Hypothalamus (tissue), 51 donors: ENCODE measurements around the gene EIF4EBP2.

Experiments used
- DNase-seq, 51 donors: peaks; one replicate each; lab custom pipeline; 2025; lab: John Stamatoyannopoulos, UW

EIF4EBP2 gene

GRCh38 chr10:70404036-70404786, at the start of gene EIF4EBP2:
Gene EIF4EBP2 (plus strand): TSS chr10:70404145. CDS start chr10:70404402, 257 bp downstream.
- peak; percentile 73 to 99 (median 96) for DNase-seq

- DNase-seq: peak in 5 of 51 donors; percentile 19 to 41 (median 38)
Measured at GRCh38 chr10:70354556-70354955, 49.4 kb upstream of the EIF4EBP2 start.

- peak in 9 of 51 donors; percentile 5 to 38 (median 15) for DNase-seq
Measured at GRCh38 chr10:70355051-70356021, 48.6 kb upstream of the EIF4EBP2 start.

GRCh38 chr10:70357565-70357964, 46.4 kb upstream of the EIF4EBP2 start:
- peak in 1 of 51 donors; percentile 6 for DNase-seq

- DNase-seq: no peak
Measured at GRCh38 chr10:70358446-70358845, 45.5 kb upstream of the EIF4EBP2 start.

GRCh38 chr10:70359017-70359550, 44.9 kb upstream of the EIF4EBP2 start:
- no peak for DNase-seq

GRCh38 chr10:70360215-70360614, 43.7 kb upstream of the EIF4EBP2 start:
- no peak for DNase-seq

- peak in 1 of 51 donors; percentile 21 for DNase-seq
Measured at GRCh38 chr10:70362328-70362727, 41.6 kb upstream of the EIF4EBP2 start.

- DNase-seq: no peak
Measured at GRCh38 chr10:70363292-70363691, 40.7 kb upstream of the EIF4EBP2 start.

GRCh38 chr10:70363971-70364771, 39.8 kb upstream of the EIF4EBP2 start:
- peak in 50 of 51 donors; percentile 37 to 95 (median 84) for DNase-seq

GRCh38 chr10:70364772-70365091, 39.2 kb upstream of the EIF4EBP2 start:
- DNase-seq: no peak

GRCh38 chr10:70367195-70367796, 36.6 kb upstream of the EIF4EBP2 start:
- no peak for DNase-seq

- DNase-seq: no peak
Measured at GRCh38 chr10:70368774-70369482, 35.0 kb upstream of the EIF4EBP2 start.

- DNase-seq: no peak
Measured at GRCh38 chr10:70369498-70370018, 34.4 kb upstream of the EIF4EBP2 start.

GRCh38 chr10:70370766-70371165, 33.2 kb upstream of the EIF4EBP2 start:
- DNase-seq: no peak

- DNase-seq: no peak
Measured at GRCh38 chr10:70371846-70372245, 32.1 kb upstream of the EIF4EBP2 start.

GRCh38 chr10:70374775-70375614, 28.9 kb upstream of the EIF4EBP2 start:
- DNase-seq: no peak
